Measurements from ENCODE around the gene HMGCS2.
A peak's percentile ranks its signal among the peaks of the same experiment; 100 is the strongest.

HMGCS2 gene

GRCh38 chr1:119752592-119752991 is 16.1 kb downstream of the HMGCS2 start:
- DNase-seq, result no peak

GRCh38 chr1:119748040-119748439 is 20.7 kb downstream of the HMGCS2 start:
- no peak for DNase-seq

- DNase-seq, result no peak
Observed at GRCh38 chr1:119747451-119747850, 21.3 kb downstream of the HMGCS2 start.

- DNase-seq, result no peak
Observed at GRCh38 chr1:119745034-119745433, 23.7 kb downstream of the HMGCS2 start.

- no peak for DNase-seq
Observed at GRCh38 chr1:119744598-119744942, 24.1 kb downstream of the HMGCS2 start.

GRCh38 chr1:119743776-119744597 is 24.7 kb downstream of the HMGCS2 start:
- DNase-seq, result peak; percentile 62

GRCh38 chr1:119743308-119743707 is 25.4 kb downstream of the HMGCS2 start:
- no peak for DNase-seq

GRCh38 chr1:119742677-119743076 is 26.0 kb downstream of the HMGCS2 start:
- no peak for DNase-seq

- DNase-seq, result no peak
Observed at GRCh38 chr1:119742202-119742601, 26.5 kb downstream of the HMGCS2 start.

- DNase-seq, result no peak
Observed at GRCh38 chr1:119740896-119741780, 27.6 kb downstream of the HMGCS2 start.

GRCh38 chr1:119740261-119740660 is 28.4 kb downstream of the HMGCS2 start:
- no peak for DNase-seq

- DNase-seq, result no peak
Observed at GRCh38 chr1:119739150-119739549, 29.6 kb downstream of the HMGCS2 start.

GRCh38 chr1:119738100-119738720 is 30.5 kb downstream of the HMGCS2 start:
- DNase-seq, result no peak

- DNase-seq, result no peak
Observed at GRCh38 chr1:119737040-119737682, 31.5 kb downstream of the HMGCS2 start.

GRCh38 chr1:119736649-119737039 is 32.1 kb downstream of the HMGCS2 start:
- DNase-seq, result no peak

- DNase-seq, result no peak
Observed at GRCh38 chr1:119735217-119735616, 33.5 kb downstream of the HMGCS2 start.

- no peak for DNase-seq
Observed at GRCh38 chr1:119733754-119734153, 35.0 kb downstream of the HMGCS2 start.

- DNase-seq, result no peak
Observed at GRCh38 chr1:119732465-119733168, 36.1 kb downstream of the HMGCS2 start.

GRCh38 chr1:119731741-119732430 is 36.8 kb downstream of the HMGCS2 start:
- DNase-seq, result no peak

- DNase-seq, result no peak
Observed at GRCh38 chr1:119731060-119731459, 37.6 kb downstream of the HMGCS2 start.

GRCh38 chr1:119729044-119729443 is 39.7 kb downstream of the HMGCS2 start:
- DNase-seq, result no peak

- no peak for DNase-seq
Observed at GRCh38 chr1:119727991-119728390, 40.7 kb downstream of the HMGCS2 start.

Data from NCI-H2171 treated with DMSO at 0.1 percent for 48 hours (cell line).